ENCODE data around the gene TRAFD1. TPM values are rescaled to one million over a fixed set of nuclear protein-coding genes. Genes with fewer than 3 reads are reported as not detected.

The TRAFD1 gene
- total and polyA plus RNA-seq, 9 of the 15 experiments (the other 6 are each of a cell fraction or from before 2014, with no cell fraction given): 41.3 to 85.5 (median 54.5) TPM

DNA sequence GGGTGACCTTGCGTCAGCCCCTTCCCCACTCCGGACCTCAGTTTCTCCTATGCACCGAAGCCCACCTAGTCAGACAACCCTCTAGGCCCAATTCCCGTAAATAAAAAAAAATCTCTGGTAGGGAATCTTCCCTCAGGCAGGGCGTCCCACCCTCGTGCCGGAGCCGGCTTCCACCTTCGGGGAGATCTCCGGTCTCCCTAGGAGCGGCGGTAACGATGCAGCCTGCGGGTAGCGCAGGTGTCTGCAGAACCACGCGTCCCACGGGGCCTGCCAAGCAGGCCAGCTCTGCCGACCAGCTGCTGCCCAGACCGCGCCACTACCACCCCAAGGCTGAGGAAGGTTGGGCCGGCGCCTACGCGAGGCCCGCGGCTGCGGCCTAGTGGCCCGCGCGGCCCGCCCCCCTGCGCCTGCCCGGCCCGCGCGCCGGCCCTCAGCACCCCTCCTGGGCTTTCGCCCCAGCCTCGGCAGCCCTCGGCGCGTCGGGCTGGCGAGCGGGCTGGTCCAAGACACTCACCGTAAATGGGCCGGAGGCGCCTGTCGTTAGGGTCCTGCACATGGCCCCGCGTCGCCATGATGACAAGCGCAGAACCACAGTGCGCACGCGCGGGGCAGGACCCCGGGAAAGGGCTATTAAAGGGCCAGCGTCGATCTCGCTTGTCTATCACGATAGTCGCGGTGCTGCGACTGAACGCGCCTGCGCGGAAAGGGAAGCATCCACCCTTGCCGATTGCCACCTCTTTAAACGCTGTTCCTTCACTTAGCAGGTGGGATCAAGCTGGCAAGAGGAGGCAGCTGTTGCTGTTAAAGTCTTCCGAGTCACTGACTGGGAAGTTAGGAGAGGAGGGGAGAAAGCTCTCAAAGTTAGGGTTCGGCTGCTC is 16.9 kb upstream of the TRAFD1 start, which contains the start of gene NAA25:
Gene NAA25, minus strand, starts transcription at position 582 of the 878 bp plus-strand sequence. Its CDS starts 10 bp downstream, at position 572.
- peaks cover 14% of the 10 kb centered on the region; the same call in 1 of the 2 replicates for H4K20me1 ChIP-seq (replicated peaks; ENCODE audit: control insufficient read depth, insufficient read depth, low read length)
- DNase-seq (ENCODE audit: extremely low read depth in 1 of 4, low spot score in 3 of 4) (peak; percentile 89 to 94 (median 92)), FAIRE-seq (peak; percentile 87), ATAC-seq (peak; percentile 73)
- H3K27me3 ChIP-seq (ENCODE audit: control insufficient read depth in 2 of 2, insufficient read depth in 2 of 2, low read length in 2 of 2): no peaks in the 10 kb centered on the region
- CTCF ChIA-PET (ENCODE audit: low intra/inter-chr PET ratio): interaction anchor here (0.6 kb wide), 1 partner anchor 46 kb away, joined by 3 read pairs; no protein-coding TSS in a partner anchor
- H3K4me1 ChIP-seq (replicated peaks in 1 of 2; ENCODE audit: control insufficient read depth in 2 of 2, insufficient read depth in 2 of 2, low read length in 2 of 2): peaks cover 32 to 36% of the 10 kb centered on the region in 2 experiments; a peak in 4 of 5 replicates
- H3K4me2 ChIP-seq (ENCODE audit: insufficient read depth, low read length): peak within 1 kb of the TSS; percentile 89
- H2AFZ ChIP-seq (ENCODE audit: low read depth, low read length): peak within 1 kb of the TSS; percentile 91
- H3K9ac ChIP-seq (ENCODE audit: insufficient read depth in 1 of 2, low read depth in 2 of 2, low read length in 2 of 2): peak within 1 kb of the TSS; percentile 92 to 100
- H3K36me3 ChIP-seq (ENCODE audit: control insufficient read depth, insufficient read depth, low read length): peaks cover 36% of the 10 kb centered on the region
- H3K9me3 ChIP-seq (replicated peaks; ENCODE audit: control insufficient read depth, insufficient read depth, low read depth, low read length): no peaks in the 10 kb centered on the region
- under 1% methylated on average over 70 of the region's 74 CpGs for WGBS (ENCODE audit: insufficient coverage, low coverage, missing lambda C conversion rate)
- H3K4me3 ChIP-seq: peak within 1 kb of the TSS; percentile 96
- H3K9me1 ChIP-seq (ENCODE audit: control insufficient read depth, insufficient read depth, low read length): no peaks in the 10 kb centered on the region
- in situ Hi-C loops (cut with MboI): no loop called here
- intact Hi-C loops (cut with micrococcal nuclease): loop anchor here (2.0 kb wide), 1 partner anchor 62 kb away; no protein-coding TSS in a partner anchor
- peak within 1 kb of the TSS; percentile 88 for H3K27ac ChIP-seq (ENCODE audit: extremely low read depth, low read depth, low read length)
- peaks cover 57% of the 10 kb centered on the region for H3K79me2 ChIP-seq (ENCODE audit: control insufficient read depth, insufficient read depth, low read length)
- BruUV-seq (replicated peaks): no TSS peak
- POLR2A ChIA-PET: interaction anchor here (0.6 to 4.3 kb wide), 16 partner anchors 8 to 914 kb away, joined by 3 to 24 read pairs (median 4); partner anchors contain the start of genes ERP29 and TRAFD1
- TF ChIP-seq CC2D1A (IDR thresholded peaks at IDR 0.05): no peak
- no peak for TF ChIP-seq ZNF830 (CRISPR knock-in tag; IDR thresholded peaks at IDR 0.05)
- no peak for TF ChIP-seq KLF6 (CRISPR knock-in tag; IDR thresholded peaks at IDR 0.05; ENCODE audit: borderline replicate concordance)
- no peak for TF ChIP-seq DACH1 (IDR thresholded peaks at IDR 0.05; ENCODE audit: partially characterized antibody)
- TF ChIP-seq NFRKB (IDR thresholded peaks at IDR 0.05; ENCODE audit: low read depth): no peak
- TF ChIP-seq BHLHE40 (IDR thresholded peaks at IDR 0.05; ENCODE audit: low read length): no peak
- TF ChIP-seq FOXA3 (CRISPR knock-in tag; conservative IDR thresholded peaks at IDR 0.05 in 1 of 2, IDR thresholded peaks at IDR 0.05 in 1 of 2): no peak; a peak in 1 of 4 replicates
- peak; percentile 98 for TF ChIP-seq RBBP5 (IDR thresholded peaks at IDR 0.05; ENCODE audit: borderline replicate concordance, insufficient read depth, low read length, poor library complexity, severe bottlenecking)
- TF ChIP-seq SMARCB1 (IDR thresholded peaks at IDR 0.05; ENCODE audit: insufficient read length, low read depth): no peak
- no peak for TF ChIP-seq ILF3 (IDR thresholded peaks at IDR 0.05; ENCODE audit: borderline replicate concordance)
- TF ChIP-seq, protein P1, sequence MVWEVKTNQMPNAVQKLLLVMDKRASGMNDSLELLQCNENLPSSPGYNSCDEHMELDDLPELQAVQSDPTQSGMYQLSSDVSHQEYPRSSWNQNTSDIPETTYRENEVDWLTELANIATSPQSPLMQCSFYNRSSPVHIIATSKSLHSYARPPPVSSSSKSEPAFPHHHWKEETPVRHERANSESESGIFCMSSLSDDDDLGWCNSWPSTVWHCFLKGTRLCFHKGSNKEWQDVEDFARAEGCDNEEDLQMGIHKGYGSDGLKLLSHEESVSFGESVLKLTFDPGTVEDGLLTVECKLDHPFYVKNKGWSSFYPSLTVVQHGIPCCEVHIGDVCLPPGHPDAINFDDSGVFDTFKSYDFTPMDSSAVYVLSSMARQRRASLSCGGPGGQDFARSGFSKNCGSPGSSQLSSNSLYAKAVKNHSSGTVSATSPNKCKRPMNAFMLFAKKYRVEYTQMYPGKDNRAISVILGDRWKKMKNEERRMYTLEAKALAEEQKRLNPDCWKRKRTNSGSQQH (CRISPR knock-in tag; IDR thresholded peaks at IDR 0.05): 0 out of 2 replicates have a peak, but pooled peaks have one; percentile 40
- TF ChIP-seq, protein P2, sequence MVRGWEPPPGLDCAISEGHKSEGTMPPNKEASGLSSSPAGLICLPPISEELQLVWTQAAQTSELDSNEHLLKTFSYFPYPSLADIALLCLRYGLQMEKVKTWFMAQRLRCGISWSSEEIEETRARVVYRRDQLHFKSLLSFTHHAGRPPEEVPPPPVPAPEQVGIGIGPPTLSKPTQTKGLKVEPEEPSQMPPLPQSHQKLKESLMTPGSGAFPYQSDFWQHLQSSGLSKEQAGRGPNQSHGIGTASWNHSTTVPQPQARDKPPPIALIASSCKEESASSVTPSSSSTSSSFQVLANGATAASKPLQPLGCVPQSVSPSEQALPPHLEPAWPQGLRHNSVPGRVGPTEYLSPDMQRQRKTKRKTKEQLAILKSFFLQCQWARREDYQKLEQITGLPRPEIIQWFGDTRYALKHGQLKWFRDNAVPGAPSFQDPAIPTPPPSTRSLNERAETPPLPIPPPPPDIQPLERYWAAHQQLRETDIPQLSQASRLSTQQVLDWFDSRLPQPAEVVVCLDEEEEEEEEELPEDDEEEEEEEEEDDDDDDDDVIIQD (CRISPR knock-in tag; IDR thresholded peaks at IDR 0.05): no peak
- no peak for TF ChIP-seq EHMT2 (IDR thresholded peaks at IDR 0.05)
- TF ChIP-seq, protein P3, sequence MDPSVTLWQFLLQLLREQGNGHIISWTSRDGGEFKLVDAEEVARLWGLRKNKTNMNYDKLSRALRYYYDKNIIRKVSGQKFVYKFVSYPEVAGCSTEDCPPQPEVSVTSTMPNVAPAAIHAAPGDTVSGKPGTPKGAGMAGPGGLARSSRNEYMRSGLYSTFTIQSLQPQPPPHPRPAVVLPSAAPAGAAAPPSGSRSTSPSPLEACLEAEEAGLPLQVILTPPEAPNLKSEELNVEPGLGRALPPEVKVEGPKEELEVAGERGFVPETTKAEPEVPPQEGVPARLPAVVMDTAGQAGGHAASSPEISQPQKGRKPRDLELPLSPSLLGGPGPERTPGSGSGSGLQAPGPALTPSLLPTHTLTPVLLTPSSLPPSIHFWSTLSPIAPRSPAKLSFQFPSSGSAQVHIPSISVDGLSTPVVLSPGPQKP (CRISPR knock-in tag; IDR thresholded peaks at IDR 0.05): no peak
- no peak for TF ChIP-seq TCFL5 (CRISPR knock-in tag; conservative IDR thresholded peaks at IDR 0.05)
- no peak for TF ChIP-seq ZNF586 (CRISPR knock-in tag; conservative IDR thresholded peaks at IDR 0.05)
- TF ChIP-seq, protein P4, sequence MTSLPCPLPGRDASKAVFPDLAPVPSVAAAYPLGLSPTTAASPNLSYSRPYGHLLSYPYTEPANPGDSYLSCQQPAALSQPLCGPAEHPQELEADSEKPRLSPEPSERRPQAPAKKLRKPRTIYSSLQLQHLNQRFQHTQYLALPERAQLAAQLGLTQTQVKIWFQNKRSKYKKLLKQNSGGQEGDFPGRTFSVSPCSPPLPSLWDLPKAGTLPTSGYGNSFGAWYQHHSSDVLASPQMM (CRISPR knock-in tag; IDR thresholded peaks at IDR 0.05): no peak
